Liver (tissue), 9 donors: Measurements from ENCODE around the gene PITRM1. TPM values are rescaled to one million over a fixed set of nuclear protein-coding genes. Genes with fewer than 3 reads are reported as not detected.

Source experiments
- DNase-seq: peaks from one replicate; pipeline ENCODE4 v3.0.0-alpha.2; 2017; ENCODE audit warnings: low spot score
- H3K27ac ChIP-seq, 2 donors: one replicate each; pipeline ENCODE4 v1.7.0; 2013; ENCODE audit warnings: inconsistent platforms in 2 of 2, low read length in 2 of 2, control low read depth in 1 of 2, low read depth in 1 of 2, mild to moderate bottlenecking in 1 of 2
- H3K27me3 ChIP-seq, 4 donors: one replicate each; pipeline versions ENCODE4 v1.6.1 to v1.7.0; 2013; ENCODE audit warnings: low read length in 3 of 4, inconsistent platforms in 1 of 4, mild to moderate bottlenecking in 1 of 4, moderate library complexity in 1 of 4; ENCODE audit not compliant: control insufficient read depth in 4 of 4, insufficient read depth in 4 of 4
- H3K36me3 ChIP-seq, 4 donors: one replicate each; pipeline versions ENCODE4 v1.6.1 to v1.7.0; 2013; ENCODE audit warnings: low read length in 3 of 4, mild to moderate bottlenecking in 3 of 4, low read depth in 1 of 4, moderate library complexity in 1 of 4; ENCODE audit not compliant: control insufficient read depth in 4 of 4, insufficient read depth in 3 of 4
- H3K4me1 ChIP-seq, 4 donors: one replicate each; pipeline versions ENCODE4 v1.6.1 to v1.7.0; 2013; ENCODE audit warnings: low read length in 3 of 4, mild to moderate bottlenecking in 3 of 4, moderate library complexity in 1 of 4; ENCODE audit not compliant: control insufficient read depth in 4 of 4, insufficient read depth in 4 of 4
- H3K4me3 ChIP-seq, 3 donors: one replicate each; pipeline versions ENCODE4 v1.6.1 to v1.7.0; 2013; ENCODE audit warnings: low read length in 3 of 3, control low read depth in 1 of 3, low read depth in 1 of 3, mild to moderate bottlenecking in 1 of 3
- H3K9ac ChIP-seq, 2 donors: one replicate each; pipeline ENCODE4 v1.7.0; 2013; ENCODE audit warnings: low read length in 2 of 2, mild to moderate bottlenecking in 2 of 2, moderate library complexity in 2 of 2, control low read depth in 1 of 2, low read depth in 1 of 2
- H3K9me3 ChIP-seq, 4 donors: one replicate each; pipeline versions ENCODE4 v1.6.1 to v1.7.0; 2013; ENCODE audit warnings: low read length in 3 of 4; ENCODE audit not compliant: control insufficient read depth in 4 of 4
- ATF3 ChIP-seq: IDR thresholded peaks from 2 replicates; pipeline ENCODE4 v1.6.1; 2016; ENCODE audit warnings: antibody characterized with exemption
- CTCF ChIP-seq: fragments of 150-350 bp; IDR thresholded peaks from 2 replicates; pipeline ENCODE4 v1.5.1; 2017; ENCODE audit warnings: improper control_type of control experiment, low read depth, low read length; ENCODE audit not compliant: missing input control
- EGR1 ChIP-seq, 2 donors: IDR thresholded peaks; 2 replicates each; pipeline ENCODE4 v1.6.1; 2016 to 2018; ENCODE audit warnings: antibody characterized with exemption in 2 of 2, low read depth in 2 of 2
- FOXA1 ChIP-seq: IDR thresholded peaks from 2 replicates; pipeline ENCODE4 v1.6.1; 2016; ENCODE audit warnings: antibody characterized with exemption
- FOXA2 ChIP-seq: IDR thresholded peaks from 2 replicates; pipeline ENCODE4 v1.6.1; 2016; ENCODE audit warnings: antibody characterized with exemption
- GABPA ChIP-seq, 2 donors: IDR thresholded peaks in 1 of 2; conservative IDR thresholded peaks in 1 of 2; 2 replicates each; pipeline ENCODE4 v1.6.1; 2016; ENCODE audit warnings: antibody characterized with exemption in 2 of 2, mild to moderate bottlenecking in 1 of 2, moderate library complexity in 1 of 2
- HNF4A ChIP-seq, 2 donors: conservative IDR thresholded peaks; 2 replicates each; pipeline ENCODE4 v1.6.1; 2016; ENCODE audit warnings: antibody characterized with exemption in 2 of 2, mild to moderate bottlenecking in 2 of 2
- MAX ChIP-seq: IDR thresholded peaks from 2 replicates; pipeline ENCODE4 v1.6.1; 2016; ENCODE audit warnings: antibody characterized with exemption
- RAD21 ChIP-seq, 2 donors: IDR thresholded peaks; 2 replicates each; pipeline ENCODE4 v1.6.1; 2016; ENCODE audit warnings: antibody characterized with exemption in 2 of 2, mild to moderate bottlenecking in 2 of 2
- REST ChIP-seq: IDR thresholded peaks from 2 replicates; pipeline ENCODE4 v1.6.1; 2016; ENCODE audit warnings: antibody characterized with exemption, mild to moderate bottlenecking
- RXRA ChIP-seq, 2 donors: IDR thresholded peaks; 2 replicates each; pipeline ENCODE4 v1.6.1; 2017 to 2018; ENCODE audit warnings: antibody characterized with exemption in 2 of 2, mild to moderate bottlenecking in 1 of 2
- YY1 ChIP-seq: IDR thresholded peaks from 2 replicates; pipeline ENCODE4 v1.6.1; 2016; ENCODE audit warnings: antibody characterized with exemption, mild to moderate bottlenecking
- WGBS: extraction: QIAGEN DNeasy Blood & Tissue Kit; methylation state at CpG from one replicate; pipeline ENCODE4 v1.1.7; 2013; 5-methylcytosine and 5-hydroxymethylcytosine counted together
- polyA plus RNA-seq, 2 donors: library from polyadenylated mRNA; stranded (reverse) in 1 of 2; unstranded in 1 of 2; fragments of 200-250 nt in 1 of 2; fragments of >200 nt in 1 of 2; fragmentation: Nextera tagmentation in 1 of 2; extraction: Ambion mirVana in 1 of 2; gene quantifications; one replicate each; pipeline versions ENCODE4 v1.2.1 to v1.2.3, GENCODE V29; 2013 to 2015
- total RNA-seq, 2 donors: library from RNA; depleted of rRNA; stranded (reverse); fragments of >200 nt; gene quantifications; one replicate each; pipeline ENCODE4 v1.2.3, GENCODE V29; 2014
- donor health status: healthy.
- donor health status: healthy.
- donor health status: healthy.
- donor health status: healthy.
- donor health status: healthy.

PITRM1 gene
- total and polyA plus RNA-seq, 4 donors, result 21.1 to 43.1 (median 27.7) TPM

- no peak overlapping the region for H3K4me3 ChIP-seq
- peaks cover 20 to 89% (median 65%) of the 10 kb centered on the region in 4 donors for H3K36me3 ChIP-seq
- no peaks in the 10 kb centered on the region for H3K27me3 ChIP-seq
- DNase-seq, result no peak
- H3K9ac ChIP-seq, result no peak overlapping the region
- TF ChIP-seq FOXA2 (no peak), CTCF (no peak), MAX (no peak), FOXA1 (no peak), RXRA (IDR thresholded peaks at IDR 0.05) (no peak), REST (no peak), ATF3 (no peak), GABPA (IDR thresholded peaks at IDR 0.05 in 1 of 2, conservative IDR thresholded peaks at IDR 0.05 in 1 of 2) (no peak), HNF4A (conservative IDR thresholded peaks at IDR 0.05) (no peak), YY1 (no peak), RAD21 (IDR thresholded peaks at IDR 0.05) (no peak), EGR1 (IDR thresholded peaks at IDR 0.05; ENCODE audit: low read depth in 2 of 2) (no peak)
- H3K27ac ChIP-seq, result no peak overlapping the region
- no peaks in the 10 kb centered on the region for H3K4me1 ChIP-seq
- WGBS, result 82% methylated on average over 9 of the region's 9 CpGs
- no peaks in the 10 kb centered on the region for H3K9me3 ChIP-seq
Observed at GRCh38 chr10:3140280-3140679, 32.3 kb downstream of the PITRM1 start.

- Histone ChIP-seq H3K9ac (no peak overlapping the region), H3K9me3 (no peaks in the 10 kb centered on the region), H3K4me1 (no peaks in the 10 kb centered on the region), H3K27me3 (no peaks in the 10 kb centered on the region), H3K36me3 (peaks cover 18 to 88% (median 61%) of the 10 kb centered on the region in 4 donors), H3K4me3 (no peak overlapping the region), H3K27ac (no peak overlapping the region)
- no peak for DNase-seq
- WGBS, result 95% methylated on average over 10 of the region's 10 CpGs
- no peak for TF ChIP-seq EGR1 (IDR thresholded peaks at IDR 0.05; ENCODE audit: low read depth in 2 of 2)
Observed at GRCh38 chr10:3139216-3139910, 33.2 kb downstream of the PITRM1 start.
